ENCODE measurements around the gene MIEF2. TPM values are rescaled to one million over a fixed set of nuclear protein-coding genes. Genes with fewer than 3 reads are reported as not detected.

The MIEF2 gene
- total and polyA plus RNA-seq, 10 of the 15 experiments (the other 5 are each of a cell fraction or from before 2014, with no cell fraction given), result 0.16 to 9.2 (median 4.1) TPM

DNA sequence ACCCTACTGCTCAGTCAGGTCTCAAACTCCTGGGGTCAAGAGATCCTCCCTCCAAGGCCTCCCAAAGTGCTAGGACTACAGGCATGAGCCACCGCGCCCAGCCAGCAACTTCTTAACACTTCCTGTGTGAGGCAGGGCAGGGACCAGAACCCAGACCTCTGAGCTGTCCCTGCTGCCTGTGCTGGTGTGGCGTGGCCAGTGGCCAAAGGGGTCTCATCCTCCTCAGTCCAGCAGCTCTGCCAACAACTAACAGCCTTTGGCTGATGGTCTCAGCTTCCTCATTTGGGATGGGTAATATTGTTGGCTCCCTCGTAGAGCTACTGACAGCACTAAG lies 36.4 kb upstream of the MIEF2 start:
- CTCF ChIA-PET, result interaction anchor here (1.3 kb wide), 1 partner anchor 82 kb away, joined by 5 read pairs; no protein-coding TSS in a partner anchor
- BruUV-seq (replicated peaks), result no TSS peak
- 49% methylated on average over 4 of the region's 4 CpGs for WGBS (ENCODE audit: insufficient coverage, insufficient replicate concordance, low lambda C conversion rate, missing lambda C conversion rate)

DNA sequence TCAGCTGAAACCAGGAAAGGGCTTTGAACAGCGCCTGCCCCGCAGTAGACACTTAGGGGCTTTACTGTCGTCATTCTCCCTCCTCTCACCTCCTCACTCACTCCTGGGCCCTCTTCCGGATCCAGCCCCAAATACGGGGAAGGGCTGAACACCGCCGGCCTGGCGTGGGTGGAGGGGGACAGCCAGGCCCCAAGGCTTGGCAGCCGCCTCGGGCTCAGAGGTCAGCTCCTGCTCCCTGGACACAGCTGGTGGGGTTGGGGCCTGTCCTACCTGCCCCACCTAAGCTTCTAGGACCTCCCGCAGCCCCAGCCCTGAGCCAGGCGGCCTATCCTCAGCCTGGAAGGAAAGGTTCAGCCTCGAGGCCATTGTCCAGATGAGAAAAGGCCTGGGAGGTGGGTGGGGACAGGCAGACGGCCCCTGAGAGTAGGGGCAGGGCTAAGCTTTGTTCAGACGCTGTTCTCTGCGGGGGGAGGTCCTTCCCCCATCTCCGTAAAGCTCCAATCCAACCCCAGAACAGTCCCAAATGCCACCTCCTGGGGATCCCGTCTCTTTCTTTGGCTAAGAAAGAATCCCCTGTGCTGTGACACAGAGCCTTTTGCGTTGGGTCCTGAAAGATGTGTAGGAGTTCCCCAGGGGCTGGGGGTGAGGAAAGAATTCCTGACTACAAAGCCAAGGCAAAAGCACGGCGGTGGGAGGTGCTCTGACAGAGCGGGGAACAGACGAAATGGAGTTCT lies 35.9 kb upstream of the MIEF2 start:
- Histone ChIP-seq H4K20me1 (ENCODE audit: control insufficient read depth, insufficient read depth) (no peaks in the 10 kb centered on the region), H3K9ac (ENCODE audit: control insufficient read depth, insufficient read depth, low read length) (no peak overlapping the region), H3K4me1 (ENCODE audit: control insufficient read depth, insufficient read depth, low read length) (peaks cover 10% of the 10 kb centered on the region), H3K27me3 (replicated peaks in 1 of 2; ENCODE audit: control insufficient read depth in 2 of 2, insufficient read depth in 2 of 2, low read length in 1 of 2) (no peaks in the 10 kb centered on the region), H3K27ac (ENCODE audit: control insufficient read depth, insufficient read depth) (no peak overlapping the region), H3K36me3 (ENCODE audit: control insufficient read depth in 2 of 2, insufficient read depth in 2 of 2, low read length in 1 of 2) (no peaks in the 10 kb centered on the region), H2AFZ (ENCODE audit: control insufficient read depth, low read depth, low read length) (peak overlapping the region; percentile 91), H3K79me2 (ENCODE audit: control insufficient read depth, insufficient read depth, low read length) (no peaks in the 10 kb centered on the region), H3K9me3 (replicated peaks; ENCODE audit: control insufficient read depth, insufficient read depth, low read length) (no peaks in the 10 kb centered on the region), H3K4me3 (no peak overlapping the region), H3K4me2 (ENCODE audit: control insufficient read depth, insufficient read depth) (peak overlapping the region; percentile 67; the same call in 1 of the 2 replicates)
- CTCF ChIA-PET, result interaction anchor here (1.3 kb wide), 1 partner anchor 82 kb away, joined by 5 read pairs; no protein-coding TSS in a partner anchor
- FAIRE-seq (no peak), DNase-seq (ENCODE audit: low read depth, low spot score) (no peak), ATAC-seq (no peak)
- in situ Hi-C loops (cut with MboI), result no loop called here
- intact Hi-C loops (cut with micrococcal nuclease; ENCODE audit: unreplicated experiment), result loop anchor here (5.0 kb wide), 1 partner anchor 42 kb away; the partner anchor contains the start of gene ALKBH5
- no TSS peak for BruUV-seq (replicated peaks)
- SMC1A ChIA-PET (ENCODE audit: uncharacterized antibody, unreplicated experiment), result interaction anchor here (1.2 kb wide), 1 partner anchor 42 kb away, joined by 3 read pairs; no protein-coding TSS in a partner anchor
- POLR2A ChIA-PET, result interaction anchor here (0.6 to 0.9 kb wide), 2 partner anchors 32 to 35 kb away, joined by 3 to 4 read pairs; no protein-coding TSS in a partner anchor
- WGBS (ENCODE audit: insufficient coverage, insufficient replicate concordance, low lambda C conversion rate, missing lambda C conversion rate), result 49% methylated on average over 22 of the region's 23 CpGs
- RAD21 ChIA-PET (ENCODE audit: unreplicated experiment), result no interaction called here
- TF ChIP-seq, protein P1, sequence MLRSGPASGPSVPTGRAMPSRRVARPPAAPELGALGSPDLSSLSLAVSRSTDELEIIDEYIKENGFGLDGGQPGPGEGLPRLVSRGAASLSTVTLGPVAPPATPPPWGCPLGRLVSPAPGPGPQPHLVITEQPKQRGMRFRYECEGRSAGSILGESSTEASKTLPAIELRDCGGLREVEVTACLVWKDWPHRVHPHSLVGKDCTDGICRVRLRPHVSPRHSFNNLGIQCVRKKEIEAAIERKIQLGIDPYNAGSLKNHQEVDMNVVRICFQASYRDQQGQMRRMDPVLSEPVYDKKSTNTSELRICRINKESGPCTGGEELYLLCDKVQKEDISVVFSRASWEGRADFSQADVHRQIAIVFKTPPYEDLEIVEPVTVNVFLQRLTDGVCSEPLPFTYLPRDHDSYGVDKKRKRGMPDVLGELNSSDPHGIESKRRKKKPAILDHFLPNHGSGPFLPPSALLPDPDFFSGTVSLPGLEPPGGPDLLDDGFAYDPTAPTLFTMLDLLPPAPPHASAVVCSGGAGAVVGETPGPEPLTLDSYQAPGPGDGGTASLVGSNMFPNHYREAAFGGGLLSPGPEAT (IDR thresholded peaks at IDR 0.05; ENCODE audit: low read depth), result no peak
- no peak for TF ChIP-seq ZNF217 (IDR thresholded peaks at IDR 0.05)
- no peak for TF ChIP-seq RFX5 (IDR thresholded peaks at IDR 0.05; ENCODE audit: low read depth, low read length)
- TF ChIP-seq CBX5 (IDR thresholded peaks at IDR 0.05; ENCODE audit: low read depth), result no peak
- TF ChIP-seq, protein P2, sequence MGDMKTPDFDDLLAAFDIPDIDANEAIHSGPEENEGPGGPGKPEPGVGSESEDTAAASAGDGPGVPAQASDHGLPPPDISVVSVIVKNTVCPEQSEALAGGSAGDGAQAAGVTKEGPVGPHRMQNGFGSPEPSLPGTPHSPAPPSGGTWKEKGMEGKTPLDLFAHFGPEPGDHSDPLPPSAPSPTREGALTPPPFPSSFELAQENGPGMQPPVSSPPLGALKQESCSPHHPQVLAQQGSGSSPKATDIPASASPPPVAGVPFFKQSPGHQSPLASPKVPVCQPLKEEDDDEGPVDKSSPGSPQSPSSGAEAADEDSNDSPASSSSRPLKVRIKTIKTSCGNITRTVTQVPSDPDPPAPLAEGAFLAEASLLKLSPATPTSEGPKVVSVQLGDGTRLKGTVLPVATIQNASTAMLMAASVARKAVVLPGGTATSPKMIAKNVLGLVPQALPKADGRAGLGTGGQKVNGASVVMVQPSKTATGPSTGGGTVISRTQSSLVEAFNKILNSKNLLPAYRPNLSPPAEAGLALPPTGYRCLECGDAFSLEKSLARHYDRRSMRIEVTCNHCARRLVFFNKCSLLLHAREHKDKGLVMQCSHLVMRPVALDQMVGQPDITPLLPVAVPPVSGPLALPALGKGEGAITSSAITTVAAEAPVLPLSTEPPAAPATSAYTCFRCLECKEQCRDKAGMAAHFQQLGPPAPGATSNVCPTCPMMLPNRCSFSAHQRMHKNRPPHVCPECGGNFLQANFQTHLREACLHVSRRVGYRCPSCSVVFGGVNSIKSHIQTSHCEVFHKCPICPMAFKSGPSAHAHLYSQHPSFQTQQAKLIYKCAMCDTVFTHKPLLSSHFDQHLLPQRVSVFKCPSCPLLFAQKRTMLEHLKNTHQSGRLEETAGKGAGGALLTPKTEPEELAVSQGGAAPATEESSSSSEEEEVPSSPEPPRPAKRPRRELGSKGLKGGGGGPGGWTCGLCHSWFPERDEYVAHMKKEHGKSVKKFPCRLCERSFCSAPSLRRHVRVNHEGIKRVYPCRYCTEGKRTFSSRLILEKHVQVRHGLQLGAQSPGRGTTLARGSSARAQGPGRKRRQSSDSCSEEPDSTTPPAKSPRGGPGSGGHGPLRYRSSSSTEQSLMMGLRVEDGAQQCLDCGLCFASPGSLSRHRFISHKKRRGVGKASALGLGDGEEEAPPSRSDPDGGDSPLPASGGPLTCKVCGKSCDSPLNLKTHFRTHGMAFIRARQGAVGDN (IDR thresholded peaks at IDR 0.05), result no peak
- no peak for TF ChIP-seq RCOR1 (conservative IDR thresholded peaks at IDR 0.05; ENCODE audit: low read depth, low read length)

More for the DNA sequence above, 36.4 kb upstream of the MIEF2 start:
- POLR2A ChIA-PET, result interaction anchor here (0.6 kb wide), 1 partner anchor 31 kb away, joined by 3 read pairs; no protein-coding TSS in a partner anchor
- Histone ChIP-seq H4K20me1 (ENCODE audit: control insufficient read depth, insufficient read depth) (no peaks in the 10 kb centered on the region), H2AFZ (ENCODE audit: control insufficient read depth, low read depth, low read length) (no peak overlapping the region), H3K4me1 (ENCODE audit: control insufficient read depth, insufficient read depth, low read length) (peaks cover 10% of the 10 kb centered on the region), H3K79me2 (ENCODE audit: control insufficient read depth, insufficient read depth, low read length) (no peaks in the 10 kb centered on the region), H3K9me3 (replicated peaks; ENCODE audit: control insufficient read depth, insufficient read depth, low read length) (no peaks in the 10 kb centered on the region), H3K36me3 (ENCODE audit: control insufficient read depth in 2 of 2, insufficient read depth in 2 of 2, low read length in 1 of 2) (no peaks in the 10 kb centered on the region), H3K27me3 (replicated peaks in 1 of 2; ENCODE audit: control insufficient read depth in 2 of 2, insufficient read depth in 2 of 2, low read length in 1 of 2) (no peaks in the 10 kb centered on the region), H3K4me3 (no peak overlapping the region), H3K4me2 (ENCODE audit: control insufficient read depth, insufficient read depth) (no peak overlapping the region), H3K27ac (ENCODE audit: control insufficient read depth, insufficient read depth) (no peak overlapping the region), H3K9ac (ENCODE audit: control insufficient read depth, insufficient read depth, low read length) (no peak overlapping the region)
- in situ Hi-C loops (cut with MboI) (no loop called here), intact Hi-C loops (cut with micrococcal nuclease; ENCODE audit: unreplicated experiment) (no loop called here)
- SMC1A ChIA-PET (ENCODE audit: uncharacterized antibody, unreplicated experiment), result interaction anchor here (1.2 kb wide), 1 partner anchor 41 kb away, joined by 3 read pairs; no protein-coding TSS in a partner anchor
- ATAC-seq (no peak), FAIRE-seq (no peak), DNase-seq (ENCODE audit: low read depth, low spot score) (no peak)
- RAD21 ChIA-PET (ENCODE audit: unreplicated experiment), result no interaction called here
- TF ChIP-seq CREB1 (IDR thresholded peaks at IDR 0.05; ENCODE audit: low read depth) (no peak), DPF2 (IDR thresholded peaks at IDR 0.05) (no peak), SIX5 (IDR thresholded peaks at IDR 0.05; ENCODE audit: low read depth, low read length, severe bottlenecking) (no peak), MEF2B (IDR thresholded peaks at IDR 0.05; ENCODE audit: partially characterized antibody, poor library complexity, severe bottlenecking) (no peak), TAF1 (IDR thresholded peaks at IDR 0.05; ENCODE audit: borderline replicate concordance, low read depth, low read length) (no peak), KDM1A (IDR thresholded peaks at IDR 0.05; ENCODE audit: borderline replicate concordance) (no peak), ETV6 (conservative IDR thresholded peaks at IDR 0.05 in 1 of 2, IDR thresholded peaks at IDR 0.05 in 1 of 2; ENCODE audit: borderline replicate concordance in 1 of 2, low read depth in 1 of 2) (no peak), EGR1 (IDR thresholded peaks at IDR 0.05; ENCODE audit: borderline replicate concordance in 1 of 2, low read depth in 2 of 2, low read length in 2 of 2) (no peak), SRF (IDR thresholded peaks at IDR 0.05; ENCODE audit: low read depth in 2 of 2, low read length in 2 of 2) (no peak), NFIC (IDR thresholded peaks at IDR 0.05; ENCODE audit: low read depth, low read length) (no peak)

Measured in GM12878 (cell line).